ENCODE data around the gene PLCXD1.

DNA sequence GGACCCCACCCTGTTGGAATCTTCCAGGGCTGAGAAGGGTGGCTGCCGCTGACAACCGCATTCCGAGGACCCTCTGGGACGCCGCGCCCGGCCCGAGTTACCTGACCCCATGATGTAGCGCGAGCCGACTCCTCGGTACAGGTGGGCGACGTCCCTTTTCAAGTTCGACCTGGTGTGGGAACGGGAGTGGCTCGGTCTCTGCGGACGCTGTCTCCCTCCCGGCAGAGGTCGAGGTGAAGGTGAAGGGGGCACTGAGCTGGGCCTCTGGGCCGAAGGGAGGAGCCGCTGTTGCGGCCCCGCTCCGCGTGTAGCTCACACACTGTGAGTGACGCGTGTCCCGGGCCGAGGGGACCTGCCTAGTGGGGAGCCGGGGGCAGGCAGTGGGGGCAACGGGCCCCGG is 32.9 kb downstream of the PLCXD1 start:
- no peak for TF ChIP-seq GATA2 (IDR thresholded peaks at IDR 0.05; ENCODE audit: low read depth, low read length)
- TF ChIP-seq GATA3 (IDR thresholded peaks at IDR 0.05; ENCODE audit: low read depth, low read length), result no peak

Data from SH-SY5Y (cell line).